OCI-LY7 (cell line): ENCODE results near the gene CHPF2. TPM values are rescaled to one million over a fixed set of nuclear protein-coding genes. Genes with fewer than 3 reads are reported as not detected.

Source experiments
- BruUV-seq: library from RNA; stranded (reverse); fragments of 400-500 nt; replicated peaks from 2 replicates; lab custom pipeline; 2021; lab: Mats Ljungman, UMichigan
- CTCF ChIA-PET: fragments of 300-600 bp; sonication (Branson Sonifier 250); formaldehyde crosslinking; loops from one replicate; lab custom pipeline; 2022; ENCODE audit warnings: antibody characterized with exemption; ENCODE audit not compliant: unreplicated experiment; lab: Charles Lee
- POLR2A ChIA-PET: fragments of 300-600 bp; sonication (Branson Sonifier 250); formaldehyde crosslinking; loops from one replicate; lab custom pipeline; 2022; ENCODE audit warnings: antibody characterized with exemption; lab: Charles Lee
- DNase-seq: peaks from one replicate; pipeline ENCODE4 v3.0.0-alpha.2; 2015; ENCODE audit warnings: low spot score
- H2AFZ ChIP-seq: fragments of 200-600 bp; sonication (generic), shearing (Covaris generic); 2 replicates; pipeline ENCODE4 v1.6.1; 2014; ENCODE audit warnings: mild to moderate bottlenecking, antibody characterized with exemption, low read length, moderate library complexity
- H3K27ac ChIP-seq: fragments of 200-600 bp; sonication (generic); 2 replicates; pipeline ENCODE4 v1.5.1; 2014; ENCODE audit warnings: mixed run types, low read depth, mild to moderate bottlenecking, moderate library complexity, low read length, inconsistent platforms; ENCODE audit not compliant: poor library complexity, severe bottlenecking
- H3K36me3 ChIP-seq: fragments of 200-600 bp; sonication (generic); 2 replicates; pipeline ENCODE4 v1.6.1; 2014; ENCODE audit warnings: mild to moderate bottlenecking, antibody characterized with exemption, low read length, moderate library complexity, mixed read lengths; ENCODE audit not compliant: insufficient read depth
- H3K4me1 ChIP-seq: fragments of 200-600 bp; sonication (generic); 2 replicates; pipeline ENCODE4 v1.5.1; 2014; ENCODE audit warnings: mild to moderate bottlenecking, low read length; ENCODE audit not compliant: insufficient read depth, poor library complexity, severe bottlenecking
- H3K4me2 ChIP-seq: fragments of 200-600 bp; sonication (generic); 2 replicates; pipeline ENCODE4 v1.6.1; 2014; ENCODE audit warnings: mild to moderate bottlenecking, low read length
- H3K4me3 ChIP-seq: fragments of 200-600 bp; sonication (generic); 2 replicates; pipeline ENCODE4 v1.5.1; 2014; ENCODE audit warnings: mild to moderate bottlenecking, low read depth, low read length; ENCODE audit not compliant: poor library complexity, severe bottlenecking
- H3K79me2 ChIP-seq: fragments of 200-600 bp; sonication (generic); 2 replicates; pipeline ENCODE4 v1.6.1; 2016; ENCODE audit warnings: low read depth, mild to moderate bottlenecking, low read length, moderate library complexity, mixed read lengths; ENCODE audit not compliant: insufficient read depth
- H3K9me2 ChIP-seq: fragments of 200-600 bp; sonication (generic); 2 replicates; pipeline ENCODE4 v1.6.1; 2016; ENCODE audit warnings: mild to moderate bottlenecking, low read length, mixed read lengths; ENCODE audit not compliant: insufficient read depth
- H3K9me3 ChIP-seq: fragments of 200-600 bp; sonication (generic); 2 replicates; pipeline ENCODE4 v1.6.1; 2014; ENCODE audit warnings: mild to moderate bottlenecking, mixed run types, low read length, mixed read lengths
- H4K20me1 ChIP-seq: fragments of 200-600 bp; sonication (generic); 2 replicates; pipeline ENCODE4 v1.6.1; 2014; ENCODE audit warnings: mild to moderate bottlenecking, antibody characterized with exemption, low read length, moderate library complexity, mixed read lengths; ENCODE audit not compliant: insufficient read depth
- CTCF ChIP-seq: fragments of 200-600 bp; sonication (generic); conservative IDR thresholded peaks from 2 replicates; pipeline ENCODE4 v1.5.1; 2014; ENCODE audit warnings: mild to moderate bottlenecking, antibody characterized with exemption, low read length, moderate library complexity, mixed read lengths
- EZH2phosphoT487 ChIP-seq: fragments of 200-600 bp; sonication (generic); IDR thresholded peaks from 2 replicates; pipeline ENCODE4 v1.6.1; 2018; ENCODE audit warnings: low read depth, borderline replicate concordance, mild to moderate bottlenecking, mixed run types, antibody characterized with exemption, low read length, moderate library complexity, mixed read lengths
- intact Hi-C: fragments of 100-400 bp; cut with micrococcal nuclease; formaldehyde crosslinking; loops from one replicate; pipeline ENCODE4 v1.10.0; 2022; ENCODE audit not compliant: unreplicated experiment
- total RNA-seq, 2 experiments: library from RNA; depleted of rRNA in 1 of 2; stranded (reverse); fragments of >200 nt in 1 of 2; shearing (Covaris generic) in 1 of 2; gene quantifications; 2 replicates each; pipeline ENCODE4 v1.2.3, GENCODE V29; 2014 to 2022

CHPF2 gene
- total RNA-seq, 2 experiments from 2014 or later, result 27.0 to 29.8 TPM

- Histone ChIP-seq H4K20me1 (peaks cover 6% of the 10 kb centered on the region; the same call in 1 of the 2 replicates), H3K4me1 (peaks cover 59% of the 10 kb centered on the region), H3K9me2 (no peaks in the 10 kb centered on the region), H2AFZ (no peak within 1 kb of the TSS), H3K4me2 (peak within 1 kb of the TSS; percentile 64), H3K79me2 (no peaks in the 10 kb centered on the region), H3K4me3 (peak within 1 kb of the TSS; percentile 59), H3K36me3 (no peaks in the 10 kb centered on the region), H3K9me3 (no peaks in the 10 kb centered on the region), H3K27ac (no peak within 1 kb of the TSS)
- intact Hi-C loops, result no loop called here
- POLR2A ChIA-PET, result no interaction called here
- no TSS peak for BruUV-seq
- CTCF ChIA-PET, result no interaction called here
- peak; percentile 61 for DNase-seq
- no peak for TF ChIP-seq CTCF
- no peak for TF ChIP-seq EZH2phosphoT487
Measured at GRCh38 chr7:151248346-151249033, 16.2 kb downstream of the CHPF2 start, which contains the start of gene SMARCD3. Gene SMARCD3, minus strand, starts transcription at chr7:151248694. Its CDS starts 132 bp downstream, at chr7:151248562.

DNA sequence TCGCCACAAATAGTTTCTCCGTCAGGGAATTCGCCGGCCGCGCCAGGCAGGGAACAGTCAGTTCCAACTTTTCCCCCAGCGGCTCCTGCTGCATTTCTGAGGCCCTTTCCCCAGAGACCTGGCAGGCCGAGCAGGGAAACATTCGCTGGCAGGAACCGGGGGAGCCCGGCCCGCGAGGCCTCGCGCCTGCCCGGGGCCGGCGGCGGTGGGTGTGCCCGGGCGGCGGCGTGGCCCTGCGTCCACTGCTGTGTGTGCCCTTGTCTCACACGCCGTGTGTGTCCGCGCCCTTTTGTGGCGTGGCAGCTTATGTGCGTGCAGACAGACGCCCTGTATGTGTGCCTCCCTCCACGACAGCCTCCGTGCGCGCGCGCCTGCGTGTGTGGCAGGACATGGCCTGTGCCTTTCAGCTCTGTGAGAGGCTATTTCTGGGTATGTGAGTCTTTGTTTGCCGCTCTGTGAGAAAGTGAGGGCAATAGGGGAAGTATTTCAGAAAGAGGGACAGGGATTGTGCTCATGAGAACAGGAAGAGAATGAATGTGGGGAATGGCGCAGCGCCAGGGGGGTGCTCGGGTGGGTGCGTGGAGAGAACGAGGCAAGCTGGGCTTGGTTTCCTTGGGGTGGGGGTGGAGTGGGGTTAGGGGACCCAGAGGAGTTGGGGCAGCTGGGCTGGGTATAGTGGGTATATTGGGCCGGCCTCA lies 16.9 kb downstream of the CHPF2 start:
- H3K4me2 ChIP-seq, result peak overlapping the region; percentile 64; the same call in 1 of the 2 replicates
- no peaks in the 10 kb centered on the region for H3K36me3 ChIP-seq
- ChIA-PET POLR2A (no interaction called here), CTCF (no interaction called here)
- no peak overlapping the region for H2AFZ ChIP-seq
- H3K9me3 ChIP-seq, result no peaks in the 10 kb centered on the region
- H3K9me2 ChIP-seq, result no peaks in the 10 kb centered on the region
- no peak for DNase-seq
- H3K79me2 ChIP-seq, result no peaks in the 10 kb centered on the region
- H3K4me3 ChIP-seq, result no peak overlapping the region
- no TSS peak for BruUV-seq
- H3K4me1 ChIP-seq, result peaks cover 52% of the 10 kb centered on the region
- no peak for TF ChIP-seq EZH2phosphoT487
- TF ChIP-seq CTCF, result no peak
- peaks cover 6% of the 10 kb centered on the region; the same call in 1 of the 2 replicates for H4K20me1 ChIP-seq
- H3K27ac ChIP-seq, result no peak overlapping the region
- intact Hi-C loops, result no loop called here

- no peak for DNase-seq
- Histone ChIP-seq H3K4me1 (peaks cover 47% of the 10 kb centered on the region), H3K36me3 (no peaks in the 10 kb centered on the region), H3K27ac (no peak overlapping the region), H3K9me3 (no peaks in the 10 kb centered on the region), H3K4me2 (no peak overlapping the region), H3K9me2 (no peaks in the 10 kb centered on the region), H4K20me1 (peaks cover 3% of the 10 kb centered on the region; the same call in 1 of the 2 replicates), H2AFZ (no peak overlapping the region), H3K79me2 (no peaks in the 10 kb centered on the region), H3K4me3 (no peak overlapping the region)
- intact Hi-C loops, result no loop called here
- no peak for TF ChIP-seq EZH2phosphoT487
- no peak for TF ChIP-seq CTCF
- ChIA-PET CTCF (no interaction called here), POLR2A (no interaction called here)
- no TSS peak for BruUV-seq
Measured at GRCh38 chr7:151249732-151250072, 17.4 kb downstream of the CHPF2 start.
